Astrocyte (in vitro differentiated cells and primary cell): ENCODE measurements around the gene MYRIP.

Experiments used
- EZH2 ChIP-seq: IDR thresholded peaks from 2 replicates; pipeline ENCODE4 v1.6.1; 2012; ENCODE audit warnings: mild to moderate bottlenecking, low read length, inconsistent platforms; ENCODE audit not compliant: insufficient read depth
- TF ChIP-seq, protein P1 (sequence below): IDR thresholded peaks from 2 replicates; pipeline ENCODE4 v1.5.1; 2011; ENCODE audit warnings: low read depth, mild to moderate bottlenecking, inconsistent platforms, low read length, moderate library complexity; ENCODE audit not compliant: insufficient read depth

DNA sequence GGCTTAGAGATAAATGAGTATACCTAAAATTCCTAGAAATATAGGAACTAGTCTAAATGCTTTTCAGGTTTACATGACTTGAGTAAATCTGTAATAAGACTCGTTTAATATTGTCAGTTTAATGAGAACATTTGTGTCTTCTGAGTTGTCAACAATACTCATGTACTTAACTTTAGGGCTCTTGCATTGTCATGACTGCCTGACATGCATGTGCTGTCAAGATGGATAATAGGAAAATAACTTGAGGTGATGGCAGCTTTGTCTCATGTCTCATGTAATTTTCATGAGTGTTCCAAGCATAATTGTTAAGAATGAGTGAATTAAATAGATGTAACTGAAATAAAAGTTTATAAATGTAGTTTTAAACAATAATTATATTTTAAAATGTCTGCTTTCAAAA lies 455.0 kb downstream of the MYRIP start:
- TF ChIP-seq, protein P1, sequence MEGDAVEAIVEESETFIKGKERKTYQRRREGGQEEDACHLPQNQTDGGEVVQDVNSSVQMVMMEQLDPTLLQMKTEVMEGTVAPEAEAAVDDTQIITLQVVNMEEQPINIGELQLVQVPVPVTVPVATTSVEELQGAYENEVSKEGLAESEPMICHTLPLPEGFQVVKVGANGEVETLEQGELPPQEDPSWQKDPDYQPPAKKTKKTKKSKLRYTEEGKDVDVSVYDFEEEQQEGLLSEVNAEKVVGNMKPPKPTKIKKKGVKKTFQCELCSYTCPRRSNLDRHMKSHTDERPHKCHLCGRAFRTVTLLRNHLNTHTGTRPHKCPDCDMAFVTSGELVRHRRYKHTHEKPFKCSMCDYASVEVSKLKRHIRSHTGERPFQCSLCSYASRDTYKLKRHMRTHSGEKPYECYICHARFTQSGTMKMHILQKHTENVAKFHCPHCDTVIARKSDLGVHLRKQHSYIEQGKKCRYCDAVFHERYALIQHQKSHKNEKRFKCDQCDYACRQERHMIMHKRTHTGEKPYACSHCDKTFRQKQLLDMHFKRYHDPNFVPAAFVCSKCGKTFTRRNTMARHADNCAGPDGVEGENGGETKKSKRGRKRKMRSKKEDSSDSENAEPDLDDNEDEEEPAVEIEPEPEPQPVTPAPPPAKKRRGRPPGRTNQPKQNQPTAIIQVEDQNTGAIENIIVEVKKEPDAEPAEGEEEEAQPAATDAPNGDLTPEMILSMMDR: no peak
- no peak for TF ChIP-seq EZH2
